Heart left ventricle (tissue), 16 donors: ENCODE results near the gene TOLLIP. TPM values are rescaled to one million over a fixed set of nuclear protein-coding genes. Genes with fewer than 3 reads are reported as not detected.

Source experiments
- ATAC-seq, 4 donors: fragments of 200-7000 bp; cut with Tn5 transposase; one replicate each; pipeline ENCODE4 v1.9.1; 2020 to 2022; ENCODE audit warnings: moderate library complexity in 4 of 4, mild to moderate bottlenecking in 3 of 4, moderate number of reproducible peaks in 1 of 4
- DNase-seq, 5 donors: peaks; one replicate each; pipeline ENCODE4 v3.0.0-alpha.2; 2020
- H3K27ac ChIP-seq, 12 donors: fragments of 200-600 bp; sonication (generic) in 4 of 12; one replicate each; pipeline versions ENCODE4 v1.5.0 to v1.8.0; 2016 to 2022; ENCODE audit warnings: mild to moderate bottlenecking in 2 of 12
- H3K27me3 ChIP-seq, 9 donors: fragments of 200-600 bp; sonication (generic) in 2 of 9; one replicate each; pipeline versions ENCODE4 v1.5.1 to v1.8.0; 2016 to 2022; ENCODE audit warnings: mild to moderate bottlenecking in 3 of 9
- H3K36me3 ChIP-seq, 9 donors: fragments of 200-600 bp; sonication (generic) in 2 of 9; one replicate each; pipeline versions ENCODE4 v1.5.0 to v1.8.0; 2018 to 2022; ENCODE audit warnings: mild to moderate bottlenecking in 2 of 9
- H3K4me1 ChIP-seq, 12 donors: fragments of 200-600 bp; sonication (generic) in 4 of 12; one replicate each; pipeline versions ENCODE4 v1.5.0 to v1.8.0; 2016 to 2022; ENCODE audit warnings: mild to moderate bottlenecking in 3 of 12
- H3K4me3 ChIP-seq, 12 donors: fragments of 200-600 bp; sonication (generic) in 4 of 12; one replicate each; pipeline versions ENCODE4 v1.5.0 to v1.8.0; 2017 to 2022; ENCODE audit warnings: mild to moderate bottlenecking in 9 of 12, moderate library complexity in 4 of 12
- H3K9me3 ChIP-seq, 12 donors: fragments of 200-600 bp; sonication (generic) in 4 of 12; one replicate each; pipeline versions ENCODE4 v1.5.0 to v1.8.0; 2016 to 2022; ENCODE audit warnings: mild to moderate bottlenecking in 1 of 12
- CTCF ChIP-seq, 12 donors: fragments of 200-600 bp; sonication (generic) in 4 of 12; IDR thresholded peaks; one replicate each; pipeline versions ENCODE4 v1.5.0 to v1.8.0; 2018 to 2022; ENCODE audit warnings: antibody characterized with exemption in 12 of 12, mild to moderate bottlenecking in 5 of 12
- POLR2A ChIP-seq, 2 donors: fragments of 450-650 bp; IDR thresholded peaks; one replicate each; pipeline ENCODE4 v1.6.1; 2017; ENCODE audit warnings: antibody characterized with exemption in 2 of 2, mild to moderate bottlenecking in 2 of 2, moderate library complexity in 2 of 2
- WGBS, 4 donors: extraction: QIAGEN DNeasy Blood & Tissue Kit in 2 of 4; methylation state at CpG; one replicate each; pipeline versions ENCODE4 v1.1.5 to v1.1.7; 2013 to 2018; 5-methylcytosine and 5-hydroxymethylcytosine counted together
- intact Hi-C, 10 donors: fragments of 100-400 bp; cut with DNase I; formaldehyde crosslinking; loops; one replicate each; pipeline versions ENCODE4 v1.11.1 to v1.14.2; 2022
- polyA plus RNA-seq, 2 donors: library from polyadenylated mRNA; stranded (reverse); fragments of 200-250 nt; gene quantifications; one replicate each; pipeline ENCODE4 v1.2.3, GENCODE V29; 2013
- total RNA-seq, 9 donors: library from RNA; depleted of rRNA in 2 of 9; stranded (reverse); fragments of >200 nt in 2 of 9; fragmentation: NEBNext Ultra II Directional in 3 of 9; extraction: Animal tissue kit (Norgen Biotek cat#: 25700) in 3 of 9; gene quantifications; one replicate each; pipeline versions ENCODE4 v1.1.0 to v1.2.4, GENCODE V29; 2016 to 2023
- donor health status: ischemic (EF 13 %, LVEDD 7.1; RV severe dilation, severe dysfunction).
- donor health status: healthy with polysubstance abuse.
- donor health status: DM: no; HTN: yes; CAD: no.
- donor health status: DM: no; HTN: no; CAD: no.
- donor health status: ischemic (EF 25% LVEDD 6.9; RV normal size, moderate dysfunction).
- donor health status: ischemic (EF 25% LVEDD 5.7; RV mildly dilated, moderate dysfunction).
- donor health status: healthy.
- donor health status: DM: yes; HTN: yes; CAD: no.
- donor health status: ischemic (EF 35%, LVEDD 5.7; RV mildly dilated, moderate dysfunction).
- donor health status: nonischemic (EF 11% LVEDD 7.7; RV severe dilation, severe dysfunction).
- donor health status: DM: yes; HTN: yes; CAD: no.
- donor health status: PGD.
- donor health status: ischemic (EF 29% LVEDD 5.4; RV normal size, mild dysfunction).
- donor health status: nonischemic (EF 23%, LVEDD 6.1; RV moderate dilation, normal function).

Gene TOLLIP
- total and polyA plus RNA-seq, 11 donors = 27.4 to 57.2 (median 44.9) TPM

GRCh38 chr11:1234054-1234720 lies 75.2 kb downstream of the TOLLIP start:
- 70 to 95% (median 80%) methylated on average over 3 to 22 of the region's 22 CpGs for WGBS, 4 donors
- intact Hi-C loops = no loop called here
- peaks cover 0 to 30% (median 10%) of the 10 kb centered on the region in 9 donors for H3K27me3 ChIP-seq
- H3K9me3 ChIP-seq = no peaks in the 10 kb centered on the region
- H3K4me3 ChIP-seq = no peak overlapping the region
- no peaks in the 10 kb centered on the region for H3K36me3 ChIP-seq
- DNase-seq (peak in 3 of 5 donors; percentile 13 to 52 (median 15)), ATAC-seq (no peak)
- no peak for TF ChIP-seq CTCF (IDR thresholded peaks at IDR 0.05)
- TF ChIP-seq POLR2A (IDR thresholded peaks at IDR 0.05) = no peak
- H3K27ac ChIP-seq = no peak overlapping the region
- H3K4me1 ChIP-seq = no peaks in the 10 kb centered on the region

GRCh38 chr11:1233351-1234053 lies 75.9 kb downstream of the TOLLIP start:
- Histone ChIP-seq H3K27ac (no peak overlapping the region), H3K4me1 (no peaks in the 10 kb centered on the region), H3K9me3 (no peaks in the 10 kb centered on the region), H3K4me3 (no peak overlapping the region), H3K36me3 (no peaks in the 10 kb centered on the region), H3K27me3 (peaks cover 0 to 36% (median 10%) of the 10 kb centered on the region in 9 donors)
- intact Hi-C loops = no loop called here
- ATAC-seq = no peak
- TF ChIP-seq POLR2A (IDR thresholded peaks at IDR 0.05) (no peak), CTCF (IDR thresholded peaks at IDR 0.05) (no peak)
- 59 to 84% (median 77%) methylated on average over 2 to 21 of the region's 21 CpGs for WGBS, 4 donors
- DNase-seq = peak in 3 of 5 donors; percentile 4 to 45 (median 22)

GRCh38 chr11:1232883-1233321 lies 76.5 kb downstream of the TOLLIP start:
- WGBS, 4 donors = 62 to 82% (median 79%) methylated on average over 12 to 30 of the region's 30 CpGs
- no peak overlapping the region for H3K27ac ChIP-seq
- intact Hi-C loops = no loop called here
- no peaks in the 10 kb centered on the region for H3K36me3 ChIP-seq
- ATAC-seq = no peak
- H3K27me3 ChIP-seq = peaks cover 0 to 42% (median 10%) of the 10 kb centered on the region in 9 donors
- no peaks in the 10 kb centered on the region for H3K4me1 ChIP-seq
- no peaks in the 10 kb centered on the region for H3K9me3 ChIP-seq
- H3K4me3 ChIP-seq = no peak overlapping the region
- DNase-seq = peak in 3 of 5 donors; percentile 14 to 47 (median 19)
- TF ChIP-seq POLR2A (IDR thresholded peaks at IDR 0.05) (no peak), CTCF (IDR thresholded peaks at IDR 0.05) (no peak)
